ENCODE data around the gene FER1L5. TPM values are rescaled to one million over a fixed set of nuclear protein-coding genes. Genes with fewer than 3 reads are reported as not detected.

FER1L5 gene
- total and polyA plus RNA-seq, 2 experiments from 2014 or later: 0.18 to 0.76 TPM

DNA sequence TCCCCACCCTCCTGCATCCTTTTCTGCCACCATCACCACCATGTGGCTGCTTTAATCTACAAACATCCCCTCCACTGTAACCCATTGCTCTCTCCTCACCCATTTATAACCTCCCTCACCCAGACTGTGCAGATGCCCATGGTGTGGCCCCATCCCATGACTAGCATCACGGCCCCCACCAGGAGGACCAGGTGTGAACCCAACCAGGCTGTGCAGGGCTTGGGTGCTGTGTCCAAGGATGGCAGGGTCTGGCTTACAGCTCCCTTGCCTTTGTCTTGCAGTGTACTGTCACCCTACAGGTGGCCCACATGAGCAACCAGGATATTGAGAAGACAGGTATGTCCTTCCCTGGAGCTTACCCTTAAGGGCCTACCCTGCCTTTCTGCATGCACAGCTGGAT, 6.8 kb downstream of the FER1L5 start:
- TF ChIP-seq ZNF331 (CRISPR knock-in tag; IDR thresholded peaks at IDR 0.05; ENCODE audit: low read depth) (no peak), STAT1 (IDR thresholded peaks at IDR 0.05; ENCODE audit: unreplicated experiment) (no peak), CREB1 (CRISPR knock-in tag; IDR thresholded peaks at IDR 0.05; ENCODE audit: low read depth) (no peak), EZH2 (IDR thresholded peaks at IDR 0.05; ENCODE audit: low read depth, unreplicated experiment) (no peak), POLR2AphosphoS5 (IDR thresholded peaks at IDR 0.05; ENCODE audit: low read depth) (no peak), EZH2phosphoT487 (IDR thresholded peaks at IDR 0.05; ENCODE audit: unreplicated experiment) (no peak), NANOG (IDR thresholded peaks at IDR 0.05; ENCODE audit: borderline replicate concordance) (no peak), ZNF114 (CRISPR knock-in tag; IDR thresholded peaks at IDR 0.05) (no peak), JUNB (IDR thresholded peaks at IDR 0.05; ENCODE audit: unreplicated experiment) (no peak)
- TF ChIP-seq, protein P1, sequence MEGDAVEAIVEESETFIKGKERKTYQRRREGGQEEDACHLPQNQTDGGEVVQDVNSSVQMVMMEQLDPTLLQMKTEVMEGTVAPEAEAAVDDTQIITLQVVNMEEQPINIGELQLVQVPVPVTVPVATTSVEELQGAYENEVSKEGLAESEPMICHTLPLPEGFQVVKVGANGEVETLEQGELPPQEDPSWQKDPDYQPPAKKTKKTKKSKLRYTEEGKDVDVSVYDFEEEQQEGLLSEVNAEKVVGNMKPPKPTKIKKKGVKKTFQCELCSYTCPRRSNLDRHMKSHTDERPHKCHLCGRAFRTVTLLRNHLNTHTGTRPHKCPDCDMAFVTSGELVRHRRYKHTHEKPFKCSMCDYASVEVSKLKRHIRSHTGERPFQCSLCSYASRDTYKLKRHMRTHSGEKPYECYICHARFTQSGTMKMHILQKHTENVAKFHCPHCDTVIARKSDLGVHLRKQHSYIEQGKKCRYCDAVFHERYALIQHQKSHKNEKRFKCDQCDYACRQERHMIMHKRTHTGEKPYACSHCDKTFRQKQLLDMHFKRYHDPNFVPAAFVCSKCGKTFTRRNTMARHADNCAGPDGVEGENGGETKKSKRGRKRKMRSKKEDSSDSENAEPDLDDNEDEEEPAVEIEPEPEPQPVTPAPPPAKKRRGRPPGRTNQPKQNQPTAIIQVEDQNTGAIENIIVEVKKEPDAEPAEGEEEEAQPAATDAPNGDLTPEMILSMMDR (conservative IDR thresholded peaks at IDR 0.05; ENCODE audit: low read depth in 2 of 2): no peak
- TF ChIP-seq, protein P2, sequence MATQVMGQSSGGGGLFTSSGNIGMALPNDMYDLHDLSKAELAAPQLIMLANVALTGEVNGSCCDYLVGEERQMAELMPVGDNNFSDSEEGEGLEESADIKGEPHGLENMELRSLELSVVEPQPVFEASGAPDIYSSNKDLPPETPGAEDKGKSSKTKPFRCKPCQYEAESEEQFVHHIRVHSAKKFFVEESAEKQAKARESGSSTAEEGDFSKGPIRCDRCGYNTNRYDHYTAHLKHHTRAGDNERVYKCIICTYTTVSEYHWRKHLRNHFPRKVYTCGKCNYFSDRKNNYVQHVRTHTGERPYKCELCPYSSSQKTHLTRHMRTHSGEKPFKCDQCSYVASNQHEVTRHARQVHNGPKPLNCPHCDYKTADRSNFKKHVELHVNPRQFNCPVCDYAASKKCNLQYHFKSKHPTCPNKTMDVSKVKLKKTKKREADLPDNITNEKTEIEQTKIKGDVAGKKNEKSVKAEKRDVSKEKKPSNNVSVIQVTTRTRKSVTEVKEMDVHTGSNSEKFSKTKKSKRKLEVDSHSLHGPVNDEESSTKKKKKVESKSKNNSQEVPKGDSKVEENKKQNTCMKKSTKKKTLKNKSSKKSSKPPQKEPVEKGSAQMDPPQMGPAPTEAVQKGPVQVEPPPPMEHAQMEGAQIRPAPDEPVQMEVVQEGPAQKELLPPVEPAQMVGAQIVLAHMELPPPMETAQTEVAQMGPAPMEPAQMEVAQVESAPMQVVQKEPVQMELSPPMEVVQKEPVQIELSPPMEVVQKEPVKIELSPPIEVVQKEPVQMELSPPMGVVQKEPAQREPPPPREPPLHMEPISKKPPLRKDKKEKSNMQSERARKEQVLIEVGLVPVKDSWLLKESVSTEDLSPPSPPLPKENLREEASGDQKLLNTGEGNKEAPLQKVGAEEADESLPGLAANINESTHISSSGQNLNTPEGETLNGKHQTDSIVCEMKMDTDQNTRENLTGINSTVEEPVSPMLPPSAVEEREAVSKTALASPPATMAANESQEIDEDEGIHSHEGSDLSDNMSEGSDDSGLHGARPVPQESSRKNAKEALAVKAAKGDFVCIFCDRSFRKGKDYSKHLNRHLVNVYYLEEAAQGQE (IDR thresholded peaks at IDR 0.05; ENCODE audit: unreplicated experiment): no peak
- TF ChIP-seq, protein P3, sequence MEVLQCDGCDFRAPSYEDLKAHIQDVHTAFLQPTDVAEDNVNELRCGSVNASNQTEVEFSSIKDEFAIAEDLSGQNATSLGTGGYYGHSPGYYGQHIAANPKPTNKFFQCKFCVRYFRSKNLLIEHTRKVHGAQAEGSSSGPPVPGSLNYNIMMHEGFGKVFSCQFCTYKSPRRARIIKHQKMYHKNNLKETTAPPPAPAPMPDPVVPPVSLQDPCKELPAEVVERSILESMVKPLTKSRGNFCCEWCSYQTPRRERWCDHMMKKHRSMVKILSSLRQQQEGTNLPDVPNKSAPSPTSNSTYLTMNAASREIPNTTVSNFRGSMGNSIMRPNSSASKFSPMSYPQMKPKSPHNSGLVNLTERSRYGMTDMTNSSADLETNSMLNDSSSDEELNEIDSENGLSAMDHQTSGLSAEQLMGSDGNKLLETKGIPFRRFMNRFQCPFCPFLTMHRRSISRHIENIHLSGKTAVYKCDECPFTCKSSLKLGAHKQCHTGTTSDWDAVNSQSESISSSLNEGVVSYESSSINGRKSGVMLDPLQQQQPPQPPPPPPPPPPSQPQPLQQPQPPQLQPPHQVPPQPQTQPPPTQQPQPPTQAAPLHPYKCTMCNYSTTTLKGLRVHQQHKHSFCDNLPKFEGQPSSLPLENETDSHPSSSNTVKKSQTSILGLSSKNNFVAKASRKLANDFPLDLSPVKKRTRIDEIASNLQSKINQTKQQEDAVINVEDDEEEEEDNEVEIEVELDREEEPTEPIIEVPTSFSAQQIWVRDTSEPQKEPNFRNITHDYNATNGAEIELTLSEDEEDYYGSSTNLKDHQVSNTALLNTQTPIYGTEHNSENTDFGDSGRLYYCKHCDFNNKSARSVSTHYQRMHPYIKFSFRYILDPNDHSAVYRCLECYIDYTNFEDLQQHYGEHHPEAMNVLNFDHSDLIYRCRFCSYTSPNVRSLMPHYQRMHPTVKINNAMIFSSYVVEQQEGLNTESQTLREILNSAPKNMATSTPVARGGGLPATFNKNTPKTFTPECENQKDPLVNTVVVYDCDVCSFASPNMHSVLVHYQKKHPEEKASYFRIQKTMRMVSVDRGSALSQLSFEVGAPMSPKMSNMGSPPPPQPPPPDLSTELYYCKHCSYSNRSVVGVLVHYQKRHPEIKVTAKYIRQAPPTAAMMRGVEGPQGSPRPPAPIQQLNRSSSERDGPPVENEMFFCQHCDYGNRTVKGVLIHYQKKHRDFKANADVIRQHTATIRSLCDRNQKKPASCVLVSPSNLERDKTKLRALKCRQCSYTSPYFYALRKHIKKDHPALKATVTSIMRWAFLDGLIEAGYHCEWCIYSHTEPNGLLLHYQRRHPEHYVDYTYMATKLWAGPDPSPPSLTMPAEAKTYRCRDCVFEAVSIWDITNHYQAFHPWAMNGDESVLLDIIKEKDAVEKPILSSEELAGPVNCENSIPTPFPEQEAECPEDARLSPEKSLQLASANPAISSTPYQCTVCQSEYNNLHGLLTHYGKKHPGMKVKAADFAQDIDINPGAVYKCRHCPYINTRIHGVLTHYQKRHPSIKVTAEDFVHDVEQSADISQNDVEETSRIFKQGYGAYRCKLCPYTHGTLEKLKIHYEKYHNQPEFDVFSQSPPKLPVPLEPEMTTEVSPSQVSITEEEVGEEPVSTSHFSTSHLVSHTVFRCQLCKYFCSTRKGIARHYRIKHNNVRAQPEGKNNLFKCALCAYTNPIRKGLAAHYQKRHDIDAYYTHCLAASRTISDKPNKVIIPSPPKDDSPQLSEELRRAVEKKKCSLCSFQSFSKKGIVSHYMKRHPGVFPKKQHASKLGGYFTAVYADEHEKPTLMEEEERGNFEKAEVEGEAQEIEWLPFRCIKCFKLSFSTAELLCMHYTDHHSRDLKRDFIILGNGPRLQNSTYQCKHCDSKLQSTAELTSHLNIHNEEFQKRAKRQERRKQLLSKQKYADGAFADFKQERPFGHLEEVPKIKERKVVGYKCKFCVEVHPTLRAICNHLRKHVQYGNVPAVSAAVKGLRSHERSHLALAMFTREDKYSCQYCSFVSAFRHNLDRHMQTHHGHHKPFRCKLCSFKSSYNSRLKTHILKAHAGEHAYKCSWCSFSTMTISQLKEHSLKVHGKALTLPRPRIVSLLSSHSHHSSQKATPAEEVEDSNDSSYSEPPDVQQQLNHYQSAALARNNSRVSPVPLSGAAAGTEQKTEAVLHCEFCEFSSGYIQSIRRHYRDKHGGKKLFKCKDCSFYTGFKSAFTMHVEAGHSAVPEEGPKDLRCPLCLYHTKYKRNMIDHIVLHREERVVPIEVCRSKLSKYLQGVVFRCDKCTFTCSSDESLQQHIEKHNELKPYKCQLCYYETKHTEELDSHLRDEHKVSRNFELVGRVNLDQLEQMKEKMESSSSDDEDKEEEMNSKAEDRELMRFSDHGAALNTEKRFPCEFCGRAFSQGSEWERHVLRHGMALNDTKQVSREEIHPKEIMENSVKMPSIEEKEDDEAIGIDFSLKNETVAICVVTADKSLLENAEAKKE (CRISPR knock-in tag; IDR thresholded peaks at IDR 0.05): no peak
- TF ChIP-seq, protein P4, sequence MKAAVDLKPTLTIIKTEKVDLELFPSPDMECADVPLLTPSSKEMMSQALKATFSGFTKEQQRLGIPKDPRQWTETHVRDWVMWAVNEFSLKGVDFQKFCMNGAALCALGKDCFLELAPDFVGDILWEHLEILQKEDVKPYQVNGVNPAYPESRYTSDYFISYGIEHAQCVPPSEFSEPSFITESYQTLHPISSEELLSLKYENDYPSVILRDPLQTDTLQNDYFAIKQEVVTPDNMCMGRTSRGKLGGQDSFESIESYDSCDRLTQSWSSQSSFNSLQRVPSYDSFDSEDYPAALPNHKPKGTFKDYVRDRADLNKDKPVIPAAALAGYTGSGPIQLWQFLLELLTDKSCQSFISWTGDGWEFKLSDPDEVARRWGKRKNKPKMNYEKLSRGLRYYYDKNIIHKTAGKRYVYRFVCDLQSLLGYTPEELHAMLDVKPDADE (IDR thresholded peaks at IDR 0.05): no peak
- Histone ChIP-seq H3K4me3 (no peak overlapping the region), H3K9me2 (ENCODE audit: insufficient read depth) (no peaks in the 10 kb centered on the region; the same call in 1 of the 2 replicates), H3K27me3 (ENCODE audit: insufficient read depth) (no peaks in the 10 kb centered on the region), H3K4me2 (no peak overlapping the region), H3K79me2 (replicated peaks; ENCODE audit: insufficient read depth) (no peaks in the 10 kb centered on the region), H3F3A (replicated peaks; ENCODE audit: low read depth) (no peaks in the 10 kb centered on the region), H3K27ac (ENCODE audit: low read depth) (no peak overlapping the region), H3K4me1 (ENCODE audit: insufficient read depth) (no peaks in the 10 kb centered on the region), H2AFZ (no peak overlapping the region), H4K20me1 (replicated peaks; ENCODE audit: insufficient read depth) (no peaks in the 10 kb centered on the region), H3K36me3 (ENCODE audit: insufficient read depth) (no peaks in the 10 kb centered on the region)
- peaks cover 8% of the 10 kb centered on the region for H3K27me3 Mint-ChIP-seq (ENCODE audit: insufficient read depth, low read depth, poor library complexity)
- no peaks in the 10 kb centered on the region for H3K4me1 Mint-ChIP-seq
- H3K36me3 Mint-ChIP-seq (ENCODE audit: low read depth): peaks cover 13% of the 10 kb centered on the region
- DNase-seq (ENCODE audit: low spot score) (no peak), ATAC-seq (no peak)
- no peaks in the 10 kb centered on the region for H3K9me3 Mint-ChIP-seq
- no peak overlapping the region for H3K4me3 Mint-ChIP-seq
- no peak overlapping the region for H3K27ac Mint-ChIP-seq
